Activated naive CD8-positive, alpha-beta T cell treated with anti-CD3 and anti-CD28 coated beads, Interleukin-2, amount 50 U/mL, for 24 hours (primary cell): Measurements from ENCODE around the gene CCDC136.
A peak's percentile ranks its signal among the peaks of the same experiment; 100 is the strongest.

Experiments
- ATAC-seq: fragments of 150-1000 bp; cut with Tn5 transposase; one replicate; pipeline ENCODE4 v1.10.0; 2021
- DNase-seq: peaks from one replicate; pipeline ENCODE4 v3.0.0; 2021
- H3K27ac Mint-ChIP-seq: one replicate; pipeline ENCODE4 v1.8.0; 2021; ENCODE audit warnings: mild to moderate bottlenecking, mixed read lengths
- H3K27me3 Mint-ChIP-seq: one replicate; pipeline ENCODE4 v1.8.0; 2021; ENCODE audit warnings: mixed read lengths
- H3K36me3 Mint-ChIP-seq: one replicate; pipeline ENCODE4 v1.8.0; 2021; ENCODE audit warnings: low read depth, mixed read lengths
- H3K4me1 Mint-ChIP-seq: one replicate; pipeline ENCODE4 v1.8.0; 2021; ENCODE audit warnings: mixed read lengths
- H3K4me3 Mint-ChIP-seq: one replicate; pipeline ENCODE4 v1.8.0; 2021; ENCODE audit warnings: mild to moderate bottlenecking, moderate library complexity, mixed read lengths
- H3K9me3 Mint-ChIP-seq: one replicate; pipeline ENCODE4 v1.8.0; 2021; ENCODE audit warnings: mixed read lengths

The CCDC136 gene

DNA sequence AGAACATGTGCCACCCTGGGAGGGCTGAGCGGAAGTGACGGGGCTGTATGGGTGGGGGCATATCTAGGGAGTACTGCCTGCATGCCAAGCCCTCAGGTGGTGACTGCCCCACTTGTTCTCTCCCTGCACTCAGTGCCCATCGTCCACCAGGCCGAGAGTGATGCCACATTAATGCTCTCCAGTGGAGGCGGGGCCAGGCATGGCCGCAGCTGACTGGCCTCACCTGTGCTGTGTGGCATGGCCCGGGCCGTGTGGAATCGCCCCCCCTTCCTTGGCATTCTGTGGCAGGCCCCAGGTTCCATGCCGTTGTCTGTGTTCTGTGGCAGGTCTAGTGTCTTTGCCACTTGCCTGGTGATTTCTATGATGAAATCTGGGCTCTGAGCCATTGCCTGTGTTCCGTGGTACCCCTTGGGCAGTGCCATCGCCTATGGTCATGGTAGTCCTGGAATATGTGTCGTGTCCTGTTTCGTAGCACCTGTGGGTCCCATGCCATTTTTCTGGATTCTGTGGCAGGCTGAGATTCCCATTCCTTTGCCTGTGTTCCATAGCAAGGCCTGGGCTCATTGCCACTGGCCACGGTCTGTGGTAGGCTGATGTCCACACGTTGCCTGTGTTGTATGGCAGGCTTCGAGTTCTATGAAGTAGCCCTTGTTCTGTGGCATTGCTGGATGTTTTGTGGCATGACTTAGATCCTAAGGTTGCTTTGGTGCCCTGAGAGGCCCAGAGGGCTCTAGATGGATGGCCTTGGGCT lies 47.4 kb downstream of the CCDC136 start:
- ATAC-seq (no peak), DNase-seq (no peak)
- no peaks in the 10 kb centered on the region for H3K36me3 Mint-ChIP-seq
- no peaks in the 10 kb centered on the region for H3K27me3 Mint-ChIP-seq
- H3K27ac Mint-ChIP-seq, result no peak overlapping the region
- peaks cover 4% of the 10 kb centered on the region for H3K4me1 Mint-ChIP-seq
- H3K4me3 Mint-ChIP-seq, result no peak overlapping the region
- no peaks in the 10 kb centered on the region for H3K9me3 Mint-ChIP-seq

DNA sequence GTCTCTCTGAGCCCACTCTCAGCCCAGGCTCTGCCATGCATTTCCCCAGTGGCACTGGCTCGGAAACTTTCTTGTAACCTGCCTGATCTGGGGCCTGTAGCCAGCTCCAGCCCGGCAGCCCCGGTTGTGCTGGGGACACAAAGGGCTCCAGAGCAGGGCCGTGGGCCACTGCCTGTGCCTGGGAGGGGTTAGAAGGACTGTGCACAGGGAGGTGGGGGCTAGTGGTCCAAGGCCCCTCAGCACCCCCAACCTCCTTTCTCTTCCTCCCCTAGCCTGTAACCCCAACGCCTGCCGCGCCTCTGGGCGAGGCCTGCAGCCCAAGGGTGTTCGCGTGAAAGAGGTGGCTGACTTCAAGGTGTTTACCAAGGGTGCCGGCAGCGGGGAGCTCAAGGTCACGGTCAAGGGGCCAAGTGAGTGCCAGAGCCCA lies 48.0 kb downstream of the CCDC136 start:
- no peak overlapping the region for H3K27ac Mint-ChIP-seq
- no peak overlapping the region for H3K4me3 Mint-ChIP-seq
- no peak for ATAC-seq
- peaks cover 4% of the 10 kb centered on the region for H3K4me1 Mint-ChIP-seq
- no peak for DNase-seq
- H3K9me3 Mint-ChIP-seq, result no peaks in the 10 kb centered on the region
- H3K36me3 Mint-ChIP-seq, result no peaks in the 10 kb centered on the region
- no peaks in the 10 kb centered on the region for H3K27me3 Mint-ChIP-seq

DNA sequence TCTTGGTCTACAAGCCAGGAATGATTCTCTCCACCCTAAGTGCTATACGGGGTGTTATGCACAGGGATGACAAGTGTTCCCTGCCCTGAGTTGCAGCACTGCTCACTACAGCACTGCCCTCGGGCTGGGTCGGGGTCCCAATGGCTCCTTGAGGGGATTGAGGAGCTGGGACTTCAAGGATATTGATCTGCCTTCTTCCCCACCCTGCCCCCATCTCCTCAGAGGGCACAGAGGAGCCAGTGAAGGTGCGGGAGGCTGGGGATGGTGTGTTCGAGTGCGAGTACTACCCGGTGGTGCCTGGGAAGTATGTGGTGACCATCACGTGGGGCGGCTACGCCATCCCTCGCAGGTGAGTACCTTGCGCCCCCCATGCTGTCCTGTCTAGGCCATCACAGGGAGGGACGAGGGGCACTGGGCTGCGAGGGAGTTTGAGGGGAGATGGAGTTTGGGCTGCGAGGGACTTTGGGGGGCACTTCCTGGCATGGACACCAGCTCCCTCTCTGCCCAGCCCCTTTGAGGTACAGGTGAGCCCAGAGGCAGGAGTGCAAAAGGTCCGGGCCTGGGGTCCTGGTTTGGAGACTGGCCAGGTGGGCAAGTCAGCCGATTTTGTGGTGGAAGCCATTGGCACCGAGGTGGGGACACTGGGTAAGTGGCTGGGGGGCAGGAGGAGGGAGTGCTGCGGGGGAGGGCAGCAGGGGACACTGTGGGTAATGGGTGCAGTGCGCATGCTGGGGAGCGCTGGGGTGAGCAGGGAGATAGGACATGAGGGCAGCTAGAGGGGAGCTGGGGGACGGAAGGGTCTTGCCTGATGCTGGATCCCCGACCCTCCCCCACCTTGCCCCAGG lies 48.8 kb downstream of the CCDC136 start:
- H3K9me3 Mint-ChIP-seq, result no peaks in the 10 kb centered on the region
- H3K4me3 Mint-ChIP-seq, result no peak overlapping the region
- no peak for ATAC-seq
- no peaks in the 10 kb centered on the region for H3K36me3 Mint-ChIP-seq
- peaks cover 4% of the 10 kb centered on the region for H3K4me1 Mint-ChIP-seq
- no peak for DNase-seq
- H3K27ac Mint-ChIP-seq, result no peak overlapping the region
- H3K27me3 Mint-ChIP-seq, result no peaks in the 10 kb centered on the region

DNA sequence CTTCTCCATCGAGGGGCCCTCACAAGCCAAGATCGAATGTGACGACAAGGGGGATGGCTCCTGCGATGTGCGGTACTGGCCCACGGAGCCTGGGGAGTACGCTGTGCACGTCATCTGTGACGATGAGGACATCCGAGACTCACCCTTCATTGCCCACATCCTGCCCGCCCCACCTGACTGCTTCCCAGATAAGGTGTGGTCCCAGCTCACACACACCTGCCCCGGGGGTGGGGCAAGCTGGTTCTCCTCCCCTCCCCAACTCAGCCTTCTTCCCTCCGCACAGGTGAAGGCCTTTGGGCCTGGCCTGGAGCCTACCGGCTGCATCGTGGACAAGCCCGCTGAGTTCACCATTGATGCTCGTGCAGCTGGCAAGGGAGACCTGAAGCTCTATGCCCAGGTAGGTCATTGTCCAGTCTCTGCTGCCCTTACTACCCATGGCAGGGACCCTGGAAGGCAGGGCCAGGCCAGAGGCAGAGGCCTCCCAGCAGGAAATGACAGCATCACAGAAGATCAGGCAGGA lies 49.5 kb downstream of the CCDC136 start:
- H3K27me3 Mint-ChIP-seq, result no peaks in the 10 kb centered on the region
- DNase-seq (no peak), ATAC-seq (no peak)
- H3K4me3 Mint-ChIP-seq, result no peak overlapping the region
- peaks cover 4% of the 10 kb centered on the region for H3K4me1 Mint-ChIP-seq
- H3K9me3 Mint-ChIP-seq, result no peaks in the 10 kb centered on the region
- no peak overlapping the region for H3K27ac Mint-ChIP-seq
- H3K36me3 Mint-ChIP-seq, result no peaks in the 10 kb centered on the region

DNA sequence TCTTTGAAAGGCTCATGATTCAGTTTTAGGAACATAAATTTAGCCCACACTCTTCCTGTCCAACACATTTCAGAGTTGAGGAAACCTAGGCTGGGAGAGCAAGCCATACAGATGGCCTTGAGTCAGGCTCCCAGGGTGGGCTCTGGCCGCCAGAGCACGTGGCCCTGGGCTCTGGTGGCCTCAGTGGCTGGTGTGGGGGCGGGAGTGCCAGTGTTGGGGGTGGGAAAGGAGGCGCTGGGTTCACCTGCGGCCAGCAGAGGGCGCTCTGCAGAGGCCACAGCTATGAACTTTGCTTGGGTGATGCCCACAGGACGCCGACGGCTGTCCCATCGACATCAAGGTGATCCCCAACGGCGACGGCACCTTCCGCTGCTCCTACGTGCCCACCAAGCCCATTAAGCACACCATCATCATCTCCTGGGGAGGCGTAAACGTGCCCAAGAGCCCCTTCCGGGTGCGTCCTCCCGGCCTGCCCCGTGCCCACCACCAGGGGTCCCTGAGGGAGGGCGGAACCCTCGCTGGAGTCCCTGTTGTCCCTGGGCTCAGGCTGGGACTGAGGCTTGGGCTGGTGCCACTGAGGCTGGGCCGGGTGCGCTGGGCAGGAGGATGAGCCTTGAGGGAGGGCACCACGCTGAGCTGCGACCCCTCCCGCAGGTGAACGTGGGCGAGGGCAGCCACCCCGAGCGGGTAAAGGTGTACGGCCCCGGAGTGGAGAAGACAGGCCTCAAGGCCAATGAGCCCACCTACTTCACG lies 50.3 kb downstream of the CCDC136 start:
- Mint-ChIP-seq H3K4me1 (peaks cover 4% of the 10 kb centered on the region), H3K27me3 (no peaks in the 10 kb centered on the region), H3K4me3 (no peak overlapping the region), H3K9me3 (no peaks in the 10 kb centered on the region), H3K27ac (no peak overlapping the region), H3K36me3 (no peaks in the 10 kb centered on the region)
- DNase-seq, result peak; percentile 64
- peak; percentile 44 for ATAC-seq

DNA sequence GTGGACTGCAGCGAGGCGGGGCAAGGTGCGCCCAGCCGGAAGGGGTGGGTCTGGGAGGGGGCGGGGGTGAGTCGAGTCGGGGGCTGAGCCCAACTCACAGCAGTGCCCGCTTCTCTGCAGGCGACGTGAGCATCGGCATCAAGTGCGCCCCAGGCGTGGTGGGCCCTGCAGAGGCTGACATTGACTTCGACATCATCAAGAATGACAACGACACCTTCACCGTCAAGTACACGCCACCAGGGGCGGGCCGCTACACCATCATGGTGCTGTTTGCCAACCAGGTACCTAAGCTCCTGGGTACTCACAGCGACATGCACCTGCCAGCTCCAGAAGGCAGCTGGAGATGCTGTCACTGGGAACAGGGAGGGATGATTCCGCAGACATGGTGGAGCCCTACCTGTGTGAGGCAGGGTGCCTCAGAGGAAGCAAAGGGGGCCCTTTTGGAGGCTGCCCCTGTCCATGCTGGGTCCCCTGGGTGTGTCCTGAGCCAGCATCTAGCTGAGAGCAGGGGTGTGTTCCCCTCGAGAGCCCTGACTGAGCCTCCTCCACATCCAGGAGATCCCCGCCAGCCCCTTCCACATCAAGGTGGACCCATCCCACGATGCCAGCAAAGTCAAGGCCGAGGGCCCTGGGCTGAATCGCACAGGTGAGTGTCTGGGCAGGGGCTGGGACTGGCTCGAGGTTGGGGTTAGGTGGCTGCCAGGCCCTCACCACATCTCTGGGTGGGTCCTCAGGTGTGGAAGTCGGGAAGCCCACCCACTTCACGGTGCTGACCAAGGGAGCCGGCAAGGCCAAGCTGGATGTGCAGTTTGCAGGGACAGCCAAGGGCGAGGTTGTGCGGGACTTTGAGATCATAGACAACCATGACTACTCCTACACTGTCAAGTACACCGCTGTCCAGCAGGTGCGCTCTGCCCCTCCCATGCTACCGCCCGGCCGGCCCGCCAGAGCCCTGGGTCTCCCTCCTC lies 51.2 kb downstream of the CCDC136 start:
- ATAC-seq, result no peak
- peaks cover 4% of the 10 kb centered on the region for H3K4me1 Mint-ChIP-seq
- H3K27me3 Mint-ChIP-seq, result no peaks in the 10 kb centered on the region
- DNase-seq, result no peak
- no peak overlapping the region for H3K27ac Mint-ChIP-seq
- no peaks in the 10 kb centered on the region for H3K36me3 Mint-ChIP-seq
- no peaks in the 10 kb centered on the region for H3K9me3 Mint-ChIP-seq
- H3K4me3 Mint-ChIP-seq, result no peak overlapping the region

DNA sequence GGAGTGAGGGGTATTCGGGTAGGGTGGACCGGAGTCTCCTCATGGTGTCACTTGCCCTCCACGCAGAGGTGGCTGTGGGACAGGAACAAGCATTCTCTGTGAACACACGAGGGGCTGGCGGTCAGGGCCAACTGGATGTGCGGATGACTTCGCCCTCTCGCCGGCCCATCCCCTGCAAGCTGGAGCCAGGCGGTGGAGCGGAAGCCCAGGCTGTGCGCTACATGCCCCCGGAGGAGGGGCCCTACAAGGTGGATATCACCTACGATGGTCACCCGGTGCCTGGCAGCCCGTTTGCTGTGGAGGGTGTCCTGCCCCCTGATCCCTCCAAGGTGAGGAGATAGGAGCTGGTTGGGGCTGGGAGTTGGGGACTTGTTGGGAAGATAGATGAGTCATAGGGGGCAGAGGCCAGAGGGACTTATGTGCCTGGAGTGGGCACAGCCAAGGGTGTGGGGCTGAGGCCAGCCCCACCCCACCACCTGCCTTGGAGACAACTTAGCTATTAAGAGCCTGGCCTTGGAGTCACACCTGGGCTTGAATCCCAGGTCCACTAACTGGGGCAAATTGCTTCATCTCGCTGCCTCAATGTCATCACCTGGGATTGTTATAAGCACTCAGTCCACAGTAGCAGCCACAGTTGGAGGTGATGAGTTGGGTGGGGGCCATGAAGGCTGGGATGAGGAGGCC lies 52.3 kb downstream of the CCDC136 start:
- Mint-ChIP-seq H3K36me3 (no peaks in the 10 kb centered on the region), H3K9me3 (no peaks in the 10 kb centered on the region), H3K4me3 (no peak overlapping the region), H3K27ac (no peak overlapping the region), H3K4me1 (peaks cover 4% of the 10 kb centered on the region), H3K27me3 (no peaks in the 10 kb centered on the region)
- ATAC-seq (no peak), DNase-seq (no peak)

DNA sequence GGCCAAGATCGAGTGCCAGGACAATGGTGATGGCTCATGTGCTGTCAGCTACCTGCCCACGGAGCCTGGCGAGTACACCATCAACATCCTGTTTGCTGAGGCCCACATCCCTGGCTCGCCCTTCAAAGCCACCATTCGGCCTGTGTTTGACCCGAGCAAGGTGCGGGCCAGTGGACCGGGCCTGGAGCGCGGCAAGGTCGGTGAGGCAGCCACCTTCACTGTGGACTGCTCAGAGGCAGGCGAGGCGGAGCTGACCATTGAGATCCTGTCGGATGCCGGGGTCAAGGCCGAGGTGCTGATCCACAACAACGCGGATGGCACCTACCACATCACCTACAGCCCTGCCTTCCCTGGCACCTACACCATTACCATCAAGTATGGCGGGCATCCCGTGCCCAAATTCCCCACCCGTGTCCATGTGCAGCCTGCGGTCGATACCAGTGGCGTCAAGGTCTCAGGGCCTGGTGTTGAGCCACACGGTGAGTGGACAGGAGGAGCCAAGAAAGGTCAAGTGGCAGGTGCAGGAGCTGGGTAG lies 53.1 kb downstream of the CCDC136 start:
- DNase-seq, result no peak
- ATAC-seq, result no peak
- Mint-ChIP-seq H3K4me1 (peaks cover 4% of the 10 kb centered on the region), H3K27me3 (no peaks in the 10 kb centered on the region), H3K4me3 (no peak overlapping the region), H3K9me3 (no peaks in the 10 kb centered on the region), H3K27ac (no peak overlapping the region), H3K36me3 (no peaks in the 10 kb centered on the region)

DNA sequence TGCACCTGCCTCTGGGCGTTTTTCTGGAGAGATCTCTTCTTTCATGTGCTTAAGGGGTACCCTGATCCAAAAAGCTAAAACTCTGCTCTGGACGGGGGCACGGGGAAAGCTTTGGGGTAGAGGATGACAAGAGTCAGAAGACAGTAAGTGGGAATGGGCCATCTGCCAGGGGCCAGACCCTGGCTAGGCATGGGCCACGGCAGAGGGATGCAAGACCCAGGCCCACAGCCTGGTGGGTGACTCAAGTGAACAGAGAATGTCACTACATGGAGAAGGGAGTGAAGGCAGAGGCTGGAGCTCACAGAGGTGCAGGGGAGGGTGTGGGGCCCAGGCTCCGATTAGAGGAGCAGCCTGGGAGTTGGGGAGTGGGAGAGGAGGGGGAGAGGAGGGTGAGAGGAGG lies 53.7 kb downstream of the CCDC136 start:
- Mint-ChIP-seq H3K4me3 (no peak overlapping the region), H3K9me3 (no peaks in the 10 kb centered on the region), H3K4me1 (peaks cover 4% of the 10 kb centered on the region), H3K36me3 (no peaks in the 10 kb centered on the region), H3K27me3 (no peaks in the 10 kb centered on the region), H3K27ac (no peak overlapping the region)
- ATAC-seq, result no peak
- no peak for DNase-seq

DNA sequence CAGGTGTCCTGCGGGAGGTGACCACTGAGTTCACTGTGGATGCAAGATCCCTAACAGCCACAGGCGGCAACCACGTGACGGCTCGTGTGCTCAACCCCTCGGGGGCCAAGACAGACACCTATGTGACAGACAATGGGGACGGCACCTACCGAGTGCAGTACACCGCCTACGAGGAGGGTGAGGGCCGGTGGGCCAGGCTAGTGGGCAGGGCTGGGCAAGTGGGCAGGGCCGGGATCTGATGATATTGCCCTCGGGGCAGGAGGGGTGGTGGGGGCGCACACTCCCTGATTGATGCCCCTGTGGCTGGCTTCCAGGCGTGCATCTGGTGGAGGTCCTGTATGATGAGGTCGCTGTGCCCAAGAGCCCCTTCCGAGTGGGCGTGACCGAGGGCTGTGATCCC lies 54.2 kb downstream of the CCDC136 start:
- H3K9me3 Mint-ChIP-seq, result no peaks in the 10 kb centered on the region
- H3K4me1 Mint-ChIP-seq, result peaks cover 4% of the 10 kb centered on the region
- no peaks in the 10 kb centered on the region for H3K36me3 Mint-ChIP-seq
- no peak overlapping the region for H3K4me3 Mint-ChIP-seq
- no peak for DNase-seq
- ATAC-seq, result no peak
- H3K27me3 Mint-ChIP-seq, result no peaks in the 10 kb centered on the region
- H3K27ac Mint-ChIP-seq, result no peak overlapping the region

DNA sequence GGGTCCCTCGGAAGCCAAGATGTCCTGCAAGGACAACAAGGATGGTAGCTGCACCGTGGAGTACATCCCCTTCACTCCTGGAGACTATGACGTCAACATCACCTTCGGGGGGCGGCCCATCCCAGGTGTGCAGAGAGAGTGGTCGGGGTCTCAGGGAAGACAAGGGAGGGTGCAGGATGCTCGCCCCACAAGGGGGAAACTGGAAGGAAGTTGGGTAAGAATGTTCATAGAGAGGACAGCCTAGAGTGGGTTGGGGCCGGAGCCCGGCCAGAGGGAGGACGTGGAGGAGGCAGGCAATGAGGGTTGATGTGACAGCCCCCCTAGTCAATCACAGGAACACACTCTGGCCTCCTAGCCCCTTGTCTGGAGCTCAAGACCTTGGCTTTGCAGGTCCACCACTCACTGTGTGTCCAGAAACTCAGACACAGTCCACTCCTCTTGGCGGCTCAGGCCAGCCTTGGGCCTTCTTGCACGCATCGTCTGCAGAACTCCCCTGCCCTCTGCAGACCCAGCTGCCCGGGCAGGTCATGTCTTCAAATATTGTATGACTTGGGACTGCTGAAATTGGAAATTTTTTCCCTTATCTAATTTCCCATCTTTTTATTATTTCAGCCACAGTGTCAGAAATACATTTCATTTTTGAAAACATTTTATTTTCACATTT lies 55.1 kb downstream of the CCDC136 start:
- H3K36me3 Mint-ChIP-seq, result no peaks in the 10 kb centered on the region
- no peaks in the 10 kb centered on the region for H3K9me3 Mint-ChIP-seq
- DNase-seq (no peak), ATAC-seq (no peak)
- no peak overlapping the region for H3K27ac Mint-ChIP-seq
- H3K27me3 Mint-ChIP-seq, result no peaks in the 10 kb centered on the region
- peaks cover 1% of the 10 kb centered on the region for H3K4me1 Mint-ChIP-seq
- H3K4me3 Mint-ChIP-seq, result no peak overlapping the region

DNA sequence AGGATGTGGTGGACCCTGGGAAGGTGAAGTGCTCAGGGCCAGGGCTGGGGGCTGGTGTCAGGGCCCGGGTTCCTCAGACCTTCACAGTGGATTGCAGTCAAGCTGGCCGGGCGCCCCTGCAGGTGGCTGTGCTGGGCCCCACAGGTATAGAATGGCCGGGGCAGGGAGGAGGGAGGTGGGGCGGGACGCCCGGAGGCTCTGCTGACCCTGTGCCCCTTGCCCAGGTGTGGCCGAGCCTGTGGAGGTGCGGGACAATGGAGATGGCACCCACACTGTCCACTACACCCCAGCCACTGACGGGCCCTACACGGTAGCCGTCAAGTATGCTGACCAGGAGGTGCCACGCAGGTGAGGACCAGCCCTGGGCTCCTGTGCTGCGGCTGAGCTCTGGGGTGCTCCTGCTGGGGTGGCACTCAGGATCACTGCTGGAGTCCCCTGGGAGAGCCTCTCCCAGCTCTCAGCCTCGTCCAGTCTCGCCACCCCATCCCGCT lies 56.0 kb downstream of the CCDC136 start:
- no peaks in the 10 kb centered on the region for H3K4me1 Mint-ChIP-seq
- H3K9me3 Mint-ChIP-seq, result no peaks in the 10 kb centered on the region
- no peaks in the 10 kb centered on the region for H3K27me3 Mint-ChIP-seq
- no peaks in the 10 kb centered on the region for H3K36me3 Mint-ChIP-seq
- ATAC-seq (no peak), DNase-seq (no peak)
- no peak overlapping the region for H3K27ac Mint-ChIP-seq
- H3K4me3 Mint-ChIP-seq, result no peak overlapping the region
